ENCODE measurements around the gene GDI1.

Gene GDI1

DNA sequence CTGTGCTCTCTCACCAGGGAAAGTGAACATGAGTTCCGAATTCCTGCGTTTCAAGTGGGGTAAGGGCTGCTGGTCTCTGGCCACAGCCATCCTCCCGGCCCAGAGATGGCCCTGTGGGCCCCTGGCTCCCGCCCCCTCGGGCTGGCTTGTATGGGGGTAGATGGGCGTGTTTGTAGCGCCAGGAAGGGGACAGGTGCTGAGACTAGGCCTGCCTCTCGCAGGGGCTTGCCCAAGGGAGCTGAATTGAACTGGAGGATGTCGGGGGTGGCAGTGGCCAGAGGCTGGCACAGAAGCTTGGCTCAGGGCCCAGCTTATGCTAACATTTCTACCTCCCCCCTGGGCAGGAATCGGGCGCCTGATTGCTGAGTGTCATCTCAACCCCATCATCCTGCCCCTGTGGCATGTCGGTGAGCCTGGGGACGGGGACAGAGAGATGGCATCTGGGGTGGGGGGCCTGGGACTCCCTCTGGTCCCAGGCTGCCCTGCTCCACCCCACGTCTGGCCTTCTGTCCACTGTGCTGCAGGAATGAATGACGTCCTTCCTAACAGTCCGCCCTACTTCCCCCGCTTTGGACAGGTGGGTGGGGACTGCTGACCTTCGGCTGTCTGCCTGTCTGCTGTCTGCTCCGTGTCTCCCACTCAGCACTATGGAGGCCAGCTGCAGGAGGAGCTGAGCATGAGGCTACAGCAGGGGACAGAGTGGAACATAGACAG, 17.1 kb upstream of the GDI1 start:
- Histone ChIP-seq H4K20me1 (ENCODE audit: insufficient read depth, low read length, poor library complexity, severe bottlenecking) (no peaks in the 10 kb centered on the region), H3K36me3 (ENCODE audit: insufficient read depth, low read length) (no peaks in the 10 kb centered on the region), H3K79me2 (ENCODE audit: insufficient read depth, low read length) (no peaks in the 10 kb centered on the region), H3K4me1 (ENCODE audit: insufficient read depth, low read length, poor library complexity, severe bottlenecking) (no peaks in the 10 kb centered on the region), H3K9me3 (ENCODE audit: insufficient read depth, low read depth, low read length) (no peaks in the 10 kb centered on the region), H3K27me3 (ENCODE audit: insufficient read depth, low read length, poor library complexity, severe bottlenecking) (no peaks in the 10 kb centered on the region), H3K4me3 (ENCODE audit: low read length, poor library complexity, severe bottlenecking) (no peak overlapping the region), H3K4me2 (ENCODE audit: low read depth, low read length, poor library complexity, severe bottlenecking) (no peak overlapping the region), H3K9ac (ENCODE audit: low read depth, low read length, poor library complexity, severe bottlenecking) (no peak overlapping the region), H3F3A (ENCODE audit: low read depth) (no peaks in the 10 kb centered on the region), H3K9me2 (replicated peaks; ENCODE audit: low read depth, low read length) (no peaks in the 10 kb centered on the region), H2AFZ (ENCODE audit: low read length) (no peak overlapping the region)
- TF ChIP-seq EZH2phosphoT487 (IDR thresholded peaks at IDR 0.05; ENCODE audit: borderline replicate concordance), result no peak
- no peak for TF ChIP-seq CTCF (conservative IDR thresholded peaks at IDR 0.05; ENCODE audit: low read length)

GRCh38 chrX:154420402-154420756, 16.6 kb upstream of the GDI1 start:
- Histone ChIP-seq H3K4me2 (ENCODE audit: low read depth, low read length, poor library complexity, severe bottlenecking) (no peak overlapping the region), H3K27me3 (ENCODE audit: insufficient read depth, low read length, poor library complexity, severe bottlenecking) (no peaks in the 10 kb centered on the region), H3F3A (ENCODE audit: low read depth) (no peaks in the 10 kb centered on the region), H4K20me1 (ENCODE audit: insufficient read depth, low read length, poor library complexity, severe bottlenecking) (no peaks in the 10 kb centered on the region), H3K4me3 (ENCODE audit: low read length, poor library complexity, severe bottlenecking) (no peak overlapping the region), H3K9ac (ENCODE audit: low read depth, low read length, poor library complexity, severe bottlenecking) (no peak overlapping the region), H2AFZ (ENCODE audit: low read length) (no peak overlapping the region), H3K9me3 (ENCODE audit: insufficient read depth, low read depth, low read length) (no peaks in the 10 kb centered on the region), H3K4me1 (ENCODE audit: insufficient read depth, low read length, poor library complexity, severe bottlenecking) (no peaks in the 10 kb centered on the region), H3K79me2 (ENCODE audit: insufficient read depth, low read length) (no peaks in the 10 kb centered on the region), H3K9me2 (replicated peaks; ENCODE audit: low read depth, low read length) (no peaks in the 10 kb centered on the region), H3K36me3 (ENCODE audit: insufficient read depth, low read length) (no peaks in the 10 kb centered on the region)
- TF ChIP-seq EZH2phosphoT487 (IDR thresholded peaks at IDR 0.05; ENCODE audit: borderline replicate concordance), result no peak
- TF ChIP-seq CTCF (conservative IDR thresholded peaks at IDR 0.05; ENCODE audit: low read length), result no peak

GRCh38 chrX:154426916-154427770, 9.8 kb upstream of the GDI1 start:
- Histone ChIP-seq H3K4me3 (ENCODE audit: low read length, poor library complexity, severe bottlenecking) (peak overlapping the region; percentile 91), H2AFZ (ENCODE audit: low read length) (no peak overlapping the region), H4K20me1 (ENCODE audit: insufficient read depth, low read length, poor library complexity, severe bottlenecking) (no peaks in the 10 kb centered on the region), H3F3A (ENCODE audit: low read depth) (no peaks in the 10 kb centered on the region), H3K36me3 (ENCODE audit: insufficient read depth, low read length) (no peaks in the 10 kb centered on the region), H3K9me2 (replicated peaks; ENCODE audit: low read depth, low read length) (no peaks in the 10 kb centered on the region), H3K9me3 (ENCODE audit: insufficient read depth, low read depth, low read length) (no peaks in the 10 kb centered on the region), H3K4me1 (ENCODE audit: insufficient read depth, low read length, poor library complexity, severe bottlenecking) (peaks cover 18% of the 10 kb centered on the region), H3K9ac (ENCODE audit: low read depth, low read length, poor library complexity, severe bottlenecking) (peak overlapping the region; percentile 81), H3K27me3 (ENCODE audit: insufficient read depth, low read length, poor library complexity, severe bottlenecking) (no peaks in the 10 kb centered on the region), H3K79me2 (ENCODE audit: insufficient read depth, low read length) (peaks cover 43% of the 10 kb centered on the region), H3K4me2 (ENCODE audit: low read depth, low read length, poor library complexity, severe bottlenecking) (peak overlapping the region; percentile 92)
- TF ChIP-seq EZH2phosphoT487 (IDR thresholded peaks at IDR 0.05; ENCODE audit: borderline replicate concordance) (no peak), CTCF (conservative IDR thresholded peaks at IDR 0.05; ENCODE audit: low read length) (no peak)
